ENCODE data around the gene MYO1A.
"Not testable (repeated sequence)": the region's sequence is repeated elsewhere in the genome, so short reads cannot be mapped to it uniquely, and the experiment has no call there.

Gene MYO1A

GRCh38 chr12:56996793-56997545, 53.0 kb downstream of the MYO1A start:
- no peak for DNase-seq (ENCODE audit: low read depth in 4 of 4, low spot score in 1 of 4)

GRCh38 chr12:56995930-56996496, 53.9 kb downstream of the MYO1A start:
- no peak for DNase-seq (ENCODE audit: low read depth in 4 of 4, low spot score in 1 of 4)

- no peak for DNase-seq (ENCODE audit: low read depth in 4 of 4, low spot score in 1 of 4)
Observed at GRCh38 chr12:56995201-56995929, 54.6 kb downstream of the MYO1A start.

GRCh38 chr12:56994231-56994746, 55.6 kb downstream of the MYO1A start:
- DNase-seq (ENCODE audit: low read depth in 4 of 4, low spot score in 1 of 4) = no peak

GRCh38 chr12:56993346-56993745, 56.6 kb downstream of the MYO1A start:
- DNase-seq (ENCODE audit: low read depth in 4 of 4, low spot score in 1 of 4) = no peak

- DNase-seq (ENCODE audit: low read depth in 4 of 4, low spot score in 1 of 4) = no peak
Observed at GRCh38 chr12:56991319-56992246, 58.3 kb downstream of the MYO1A start.

- DNase-seq (ENCODE audit: low read depth in 4 of 4, low spot score in 1 of 4) = no peak
Observed at GRCh38 chr12:56990648-56991318, 59.1 kb downstream of the MYO1A start.

- no peak for DNase-seq (ENCODE audit: low read depth in 4 of 4, low spot score in 1 of 4)
Observed at GRCh38 chr12:56989861-56990610, 59.9 kb downstream of the MYO1A start.

- DNase-seq (ENCODE audit: low read depth in 4 of 4, low spot score in 1 of 4) = no peak
Observed at GRCh38 chr12:56988207-56988739, 61.7 kb downstream of the MYO1A start.

- DNase-seq (ENCODE audit: low read depth in 4 of 4, low spot score in 1 of 4) = peak; percentile 61 to 68 (median 66)
Observed at GRCh38 chr12:56987551-56988053, 62.3 kb downstream of the MYO1A start.

GRCh38 chr12:56987011-56987410, 62.9 kb downstream of the MYO1A start:
- no peak for DNase-seq (ENCODE audit: low read depth in 4 of 4, low spot score in 1 of 4)

- not testable (repeated sequence) for DNase-seq (ENCODE audit: low read depth in 4 of 4, low spot score in 1 of 4)
Observed at GRCh38 chr12:56985714-56986113, 64.2 kb downstream of the MYO1A start.

GRCh38 chr12:56983386-56983785, 66.5 kb downstream of the MYO1A start:
- DNase-seq (ENCODE audit: low read depth in 4 of 4, low spot score in 1 of 4) = no peak

- not testable (repeated sequence) for DNase-seq (ENCODE audit: low read depth in 4 of 4, low spot score in 1 of 4)
Observed at GRCh38 chr12:56982578-56983236, 67.2 kb downstream of the MYO1A start.

- no peak for DNase-seq (ENCODE audit: low read depth in 4 of 4, low spot score in 1 of 4)
Observed at GRCh38 chr12:56980941-56981530, 68.9 kb downstream of the MYO1A start.

- DNase-seq (ENCODE audit: low read depth in 4 of 4, low spot score in 1 of 4) = no peak
Observed at GRCh38 chr12:56980268-56980667, 69.7 kb downstream of the MYO1A start.

GRCh38 chr12:56979628-56980027, 70.3 kb downstream of the MYO1A start:
- DNase-seq (ENCODE audit: low read depth in 4 of 4, low spot score in 1 of 4) = no peak
